ENCODE data around the gene ZNF467.

The ZNF467 gene

DNA sequence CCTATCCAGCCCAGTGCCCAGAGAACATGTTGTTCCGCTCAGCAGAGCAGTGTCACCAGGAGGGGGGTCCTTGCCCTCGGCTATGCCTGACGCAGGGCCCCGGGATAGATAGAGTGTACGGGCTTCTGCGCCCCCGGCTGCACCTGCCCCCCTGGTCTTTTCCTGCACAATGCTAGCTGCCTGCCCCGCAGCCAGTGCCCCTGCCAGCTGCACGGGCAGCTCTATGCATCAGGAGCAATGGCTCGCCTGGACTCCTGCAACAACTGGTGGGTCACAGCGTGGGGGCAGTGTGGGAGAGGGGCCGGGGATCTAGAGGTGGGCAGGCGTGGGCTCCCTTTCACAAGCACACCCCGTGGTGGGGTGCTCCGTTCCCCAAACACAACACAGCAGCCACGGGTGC is 33.3 kb upstream of the ZNF467 start:
- ATAC-seq (no peak), DNase-seq (no peak)

DNA sequence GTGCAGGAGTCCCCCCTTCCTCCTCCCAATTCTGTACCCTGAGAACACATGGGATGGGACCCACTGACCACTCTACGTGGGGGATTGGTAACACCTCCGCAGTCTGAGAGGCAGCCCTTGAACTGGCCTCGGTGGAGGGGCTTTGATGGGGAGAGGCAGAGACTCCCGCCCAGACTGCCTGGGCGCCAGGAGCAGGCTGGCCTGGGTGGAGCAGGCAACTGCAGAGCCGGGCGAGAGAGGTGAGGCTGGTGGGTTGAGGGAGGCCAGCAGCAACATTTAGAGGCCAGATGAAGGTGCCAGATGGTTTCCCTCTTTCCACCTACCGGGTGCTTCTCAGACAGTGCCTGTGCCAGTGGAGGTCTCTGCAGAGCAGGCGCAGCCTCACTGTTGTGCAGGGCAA is 30.7 kb upstream of the ZNF467 start:
- ATAC-seq (no peak), DNase-seq (no peak)

DNA sequence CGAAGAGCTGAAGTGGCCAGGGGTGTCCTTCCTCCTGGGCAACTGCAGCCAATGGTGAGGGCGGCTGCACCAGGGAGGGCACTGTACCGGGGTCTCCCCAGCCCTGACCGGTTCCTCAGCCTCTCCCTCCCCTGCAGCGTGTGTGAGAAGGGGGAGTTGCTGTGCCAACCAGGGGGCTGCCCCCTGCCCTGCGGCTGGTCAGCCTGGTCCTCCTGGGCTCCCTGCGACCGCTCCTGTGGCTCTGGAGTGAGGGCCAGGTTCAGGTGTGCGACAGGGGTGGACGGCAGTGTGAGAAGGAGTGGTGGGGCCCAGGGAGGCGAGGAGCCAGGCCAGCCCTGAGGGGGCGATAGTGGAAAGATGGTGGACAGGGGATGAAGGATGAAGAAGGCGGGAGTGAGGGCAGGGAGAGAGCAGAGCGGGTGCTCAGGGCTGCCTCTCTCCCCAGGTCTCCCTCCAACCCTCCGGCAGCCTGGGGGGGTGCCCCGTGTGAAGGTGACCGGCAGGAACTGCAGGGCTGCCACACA is 30.2 kb upstream of the ZNF467 start:
- ATAC-seq (no peak), DNase-seq (no peak)

DNA sequence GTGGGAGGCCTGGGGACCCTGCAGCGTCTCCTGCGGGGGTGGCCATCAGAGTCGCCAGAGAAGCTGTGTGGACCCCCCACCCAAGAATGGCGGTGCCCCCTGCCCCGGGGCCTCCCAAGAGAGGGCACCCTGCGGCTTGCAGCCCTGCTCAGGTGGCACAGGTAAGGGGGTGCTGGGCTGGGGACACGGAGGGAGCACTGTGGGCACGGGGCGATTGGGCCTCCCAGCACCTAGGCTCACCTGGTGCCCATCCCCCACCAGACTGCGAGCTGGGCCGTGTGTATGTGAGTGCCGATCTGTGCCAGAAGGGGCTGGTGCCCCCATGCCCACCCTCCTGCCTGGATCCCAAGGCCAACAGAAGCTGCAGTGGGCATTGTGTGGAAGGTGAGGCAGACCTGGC is 29.6 kb upstream of the ZNF467 start:
- ATAC-seq: no peak
- no peak for DNase-seq

DNA sequence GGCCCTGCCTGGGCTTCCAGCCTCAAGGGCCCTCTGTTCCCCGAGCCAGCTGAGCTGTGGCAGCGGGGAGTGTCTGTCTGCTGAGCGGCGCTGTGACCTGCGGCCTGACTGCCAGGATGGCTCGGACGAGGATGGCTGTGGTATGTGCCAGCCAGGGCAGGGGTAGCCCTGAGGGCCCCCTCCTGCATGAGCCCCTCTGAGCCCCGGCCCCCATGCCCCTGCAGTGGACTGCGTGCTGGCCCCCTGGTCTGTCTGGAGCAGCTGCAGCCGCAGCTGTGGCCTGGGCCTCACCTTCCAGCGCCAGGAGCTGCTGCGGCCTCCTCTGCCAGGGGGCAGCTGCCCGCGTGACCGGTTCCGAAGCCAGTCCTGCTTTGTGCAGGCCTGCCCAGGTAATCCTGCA is 28.4 kb upstream of the ZNF467 start:
- no peak for ATAC-seq
- no peak for DNase-seq

DNA sequence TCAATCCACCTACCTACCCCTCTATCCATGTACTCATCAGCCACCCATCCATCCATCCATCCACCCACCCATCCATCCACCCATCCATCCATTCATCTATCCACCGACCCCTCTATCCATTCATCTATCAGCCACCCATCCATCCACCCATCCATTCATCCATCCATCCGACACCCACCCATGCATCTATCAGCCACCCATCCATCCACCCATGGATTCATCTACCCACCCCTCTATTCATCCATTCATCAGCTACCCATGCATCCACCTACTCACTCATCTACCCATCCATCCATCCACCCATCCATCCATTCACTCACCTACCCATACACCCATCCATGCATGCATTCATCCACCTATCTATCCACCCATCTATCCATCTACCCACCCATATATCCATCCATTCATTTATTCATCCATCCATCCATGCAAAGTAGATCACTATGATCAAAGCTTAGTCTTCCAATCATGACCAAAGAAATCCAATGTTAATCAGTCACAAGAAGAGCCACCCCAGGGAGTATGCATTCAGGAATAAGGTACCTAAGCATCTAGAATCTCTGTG is 27.7 kb upstream of the ZNF467 start:
- no peak for ATAC-seq
- DNase-seq: no peak

DNA sequence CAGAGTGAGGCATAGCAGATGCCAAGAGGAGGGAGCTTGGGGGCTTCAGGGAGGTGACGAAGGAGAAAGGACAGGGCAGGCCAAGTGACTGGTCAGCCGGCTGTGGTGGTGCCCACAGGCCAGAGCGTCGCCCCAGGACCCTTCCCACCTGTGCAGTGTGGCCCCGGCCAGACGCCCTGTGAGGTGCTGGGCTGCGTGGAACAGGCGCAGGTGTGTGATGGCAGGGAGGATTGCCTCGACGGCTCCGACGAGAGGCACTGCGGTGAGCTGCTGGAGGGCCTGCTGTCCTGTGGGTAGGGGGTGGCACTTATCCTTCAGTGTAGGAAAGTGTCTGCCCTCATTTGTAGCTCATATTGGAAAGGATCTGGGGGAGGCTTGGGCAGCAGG is 26.8 kb upstream of the ZNF467 start:
- DNase-seq (no peak), ATAC-seq (no peak)

DNA sequence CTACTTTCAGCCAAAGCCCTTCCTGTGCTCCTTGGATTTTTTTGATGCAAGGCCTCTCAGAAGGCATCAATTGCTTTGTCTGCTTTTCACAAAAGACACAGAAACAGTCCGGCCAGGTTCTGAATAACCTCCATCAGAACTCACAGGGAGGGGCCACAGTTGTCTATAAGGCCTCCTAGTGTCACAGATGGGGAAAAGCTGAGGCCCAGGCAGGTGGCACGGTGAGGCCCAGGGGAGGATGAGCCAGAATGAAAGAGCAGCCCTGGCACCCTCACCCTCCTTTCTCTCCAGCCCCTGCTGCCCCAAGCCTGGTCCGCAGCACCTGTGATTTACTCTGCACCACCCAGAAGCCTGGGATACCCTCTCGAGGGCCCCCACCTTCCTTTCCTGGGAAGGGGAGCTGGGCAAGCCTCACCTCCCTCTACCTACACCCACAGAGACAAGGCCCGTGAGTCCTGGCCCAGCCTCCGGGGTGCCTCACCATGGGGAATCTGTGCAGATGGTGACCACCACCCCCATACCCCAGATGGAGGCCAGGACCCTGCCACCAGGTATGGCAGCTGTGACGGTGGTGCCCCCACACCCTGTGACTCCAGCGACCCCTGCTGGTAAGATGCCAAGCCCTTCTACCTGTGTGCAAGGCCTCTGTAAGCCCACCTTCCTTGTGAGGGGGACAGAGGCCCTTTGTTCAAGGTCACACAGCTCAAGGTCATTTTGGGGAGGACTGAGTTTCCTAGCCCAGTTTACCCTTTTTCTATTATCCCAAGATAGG is 26.2 kb upstream of the ZNF467 start:
- ATAC-seq (no peak), DNase-seq (peak; percentile 71)

DNA sequence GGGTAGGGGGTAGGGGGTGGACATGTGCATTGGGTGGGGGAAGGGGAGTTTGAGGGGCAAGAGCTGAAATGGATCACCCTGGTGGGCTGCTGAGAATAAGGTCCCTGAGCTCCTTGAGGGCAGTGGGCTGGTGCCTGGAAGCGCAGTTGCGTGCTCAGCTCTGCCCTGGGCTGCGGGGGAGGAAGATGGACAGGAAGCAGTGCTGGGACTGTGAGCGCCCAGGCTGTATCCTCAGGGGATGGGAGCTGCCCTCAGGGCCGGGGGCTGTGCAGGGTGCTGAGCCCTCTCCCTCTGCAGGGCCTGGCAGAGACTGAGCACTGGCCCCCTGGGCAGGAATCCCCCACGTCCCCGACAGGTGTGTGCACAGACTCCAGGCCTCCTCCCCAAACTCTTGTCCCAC is 24.4 kb upstream of the ZNF467 start:
- ATAC-seq (no peak), DNase-seq (no peak)

DNA sequence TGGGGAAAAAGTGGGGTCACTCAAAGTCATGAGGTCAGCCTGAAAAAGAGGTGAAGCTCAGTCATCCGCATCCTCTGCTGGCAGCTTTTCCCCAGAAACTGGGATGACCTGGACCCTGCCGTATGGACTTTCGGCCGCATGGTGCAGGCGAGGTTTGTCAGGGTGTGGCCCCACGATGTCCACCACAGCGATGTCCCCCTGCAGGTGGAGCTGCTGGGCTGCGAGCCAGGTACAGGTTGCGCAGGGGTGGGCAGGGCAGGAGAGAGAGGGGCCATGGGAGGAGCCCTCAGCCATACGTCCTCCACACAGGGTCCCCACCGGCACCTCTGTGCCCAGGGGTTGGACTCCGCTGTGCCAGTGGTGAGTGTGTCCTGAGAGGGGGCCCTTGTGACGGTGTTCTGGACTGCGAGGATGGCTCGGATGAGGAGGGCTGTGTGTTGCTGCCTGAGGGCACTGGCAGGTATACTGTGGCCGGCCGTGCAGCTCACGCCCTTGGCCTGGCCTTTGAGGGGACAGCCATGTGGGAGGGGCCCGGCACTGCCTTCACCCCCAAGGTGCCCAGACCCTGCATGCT is 23.0 kb upstream of the ZNF467 start:
- ATAC-seq (no peak), DNase-seq (no peak)

DNA sequence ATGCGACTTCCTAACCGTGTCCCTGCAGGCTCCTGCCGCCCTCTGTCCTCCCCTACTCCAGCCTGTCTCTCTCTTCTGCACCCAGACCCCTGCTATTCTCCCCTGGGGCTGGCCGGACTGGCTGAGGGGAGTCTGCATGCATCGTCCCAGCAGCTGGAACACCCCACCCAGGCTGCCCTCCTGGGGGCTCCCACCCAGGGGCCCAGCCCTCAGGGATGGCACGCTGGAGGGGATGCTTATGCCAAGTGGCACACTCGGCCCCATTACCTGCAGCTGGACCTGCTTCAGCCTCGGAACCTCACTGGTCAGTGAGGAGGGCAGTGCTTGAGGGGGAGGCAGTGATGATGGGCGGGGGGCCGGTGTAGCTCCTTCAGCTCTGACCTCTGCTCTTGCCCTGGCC is 21.7 kb upstream of the ZNF467 start:
- ATAC-seq: no peak
- DNase-seq: no peak

DNA sequence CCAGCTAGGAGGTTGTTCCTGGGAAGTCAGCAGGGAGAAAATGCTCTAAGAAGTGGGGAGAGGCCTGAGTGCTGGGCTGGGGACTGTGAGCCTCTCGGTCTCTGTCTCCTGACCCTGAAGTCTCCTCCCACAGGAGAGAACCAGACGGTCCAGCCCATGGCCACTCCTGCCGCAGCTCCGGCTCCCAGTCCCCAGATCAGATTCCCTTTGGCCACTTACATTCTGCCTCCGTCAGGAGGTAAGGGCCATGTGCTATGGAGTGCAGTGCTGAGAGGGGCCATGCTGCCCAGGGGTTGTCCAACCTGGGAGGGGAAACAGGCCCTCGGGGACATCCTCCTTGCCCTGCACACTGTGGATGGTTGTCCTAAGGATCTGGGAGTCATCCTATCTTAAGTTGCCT is 21.3 kb upstream of the ZNF467 start:
- DNase-seq: no peak
- no peak for ATAC-seq

DNA sequence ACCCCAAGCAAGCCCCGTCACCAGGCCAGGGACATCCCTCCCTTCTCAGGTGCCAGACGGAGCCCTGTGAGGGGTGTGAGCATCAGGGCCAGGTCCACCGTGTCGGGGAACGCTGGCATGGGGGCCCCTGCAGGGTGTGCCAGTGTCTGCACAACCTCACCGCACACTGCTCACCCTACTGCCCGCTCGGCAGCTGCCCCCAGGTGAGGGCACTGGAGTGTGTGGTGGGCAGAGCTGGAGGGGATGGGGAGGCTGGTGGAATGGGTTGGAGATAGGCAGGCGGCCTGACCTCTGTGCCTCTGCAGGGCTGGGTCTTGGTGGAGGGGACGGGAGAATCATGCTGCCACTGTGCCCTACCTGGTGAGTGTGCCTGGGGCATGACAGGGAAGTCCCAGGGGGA is 19.9 kb upstream of the ZNF467 start:
- ATAC-seq: no peak
- DNase-seq: no peak

DNA sequence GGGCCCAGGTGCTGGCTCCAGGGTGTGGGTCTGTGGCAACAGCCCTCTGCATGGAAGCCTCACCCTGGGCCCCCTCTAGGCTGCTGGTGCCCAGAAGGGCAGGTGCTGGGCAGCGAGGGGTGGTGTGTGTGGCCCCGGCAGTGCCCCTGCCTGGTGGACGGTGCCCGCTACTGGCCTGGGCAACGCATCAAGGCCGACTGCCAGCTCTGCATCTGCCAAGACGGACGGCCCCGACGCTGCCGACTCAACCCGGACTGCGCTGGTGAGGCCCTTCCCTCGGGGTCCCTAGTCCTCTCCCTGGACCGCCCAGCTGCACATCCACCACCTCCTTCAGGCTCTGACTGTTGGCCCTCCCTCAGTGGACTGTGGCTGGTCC is 18.8 kb upstream of the ZNF467 start:
- no peak for ATAC-seq
- no peak for DNase-seq

DNA sequence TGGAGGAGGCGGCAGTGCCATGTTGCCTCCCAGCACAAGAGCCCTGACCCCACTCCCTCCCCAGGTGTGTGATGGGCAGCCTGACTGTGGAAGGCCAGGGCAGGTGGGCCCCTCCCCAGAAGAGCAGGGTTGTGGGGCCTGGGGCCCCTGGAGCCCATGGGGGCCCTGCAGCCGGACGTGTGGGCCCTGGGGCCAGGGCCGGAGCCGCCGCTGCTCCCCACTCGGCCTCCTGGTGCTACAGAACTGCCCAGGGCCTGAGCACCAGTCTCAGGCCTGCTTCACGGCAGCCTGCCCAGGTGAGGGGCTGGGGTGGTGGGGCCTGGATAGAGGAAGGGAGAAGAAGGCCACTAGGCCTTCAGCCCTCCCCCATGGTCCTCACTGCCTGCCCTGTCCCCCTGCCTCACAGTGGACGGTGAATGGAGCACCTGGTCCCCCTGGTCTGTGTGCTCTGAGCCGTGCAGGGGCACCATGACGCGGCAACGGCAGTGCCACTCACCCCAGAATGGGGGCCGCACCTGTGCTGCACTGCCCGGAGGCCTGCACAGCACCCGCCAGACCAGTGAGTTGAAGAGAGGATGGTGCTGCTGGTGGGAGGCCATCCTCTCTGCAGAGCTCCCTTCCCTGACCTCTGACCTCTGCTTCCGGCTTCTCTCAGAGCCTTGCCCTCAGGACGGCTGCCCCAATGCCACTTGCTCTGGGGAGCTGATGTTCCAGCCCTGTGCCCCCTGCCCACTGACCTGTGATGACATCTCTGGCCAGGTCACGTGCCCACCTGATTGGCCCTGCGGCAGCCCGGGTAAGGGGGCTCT is 18.2 kb upstream of the ZNF467 start:
- no peak for DNase-seq
- no peak for ATAC-seq

DNA sequence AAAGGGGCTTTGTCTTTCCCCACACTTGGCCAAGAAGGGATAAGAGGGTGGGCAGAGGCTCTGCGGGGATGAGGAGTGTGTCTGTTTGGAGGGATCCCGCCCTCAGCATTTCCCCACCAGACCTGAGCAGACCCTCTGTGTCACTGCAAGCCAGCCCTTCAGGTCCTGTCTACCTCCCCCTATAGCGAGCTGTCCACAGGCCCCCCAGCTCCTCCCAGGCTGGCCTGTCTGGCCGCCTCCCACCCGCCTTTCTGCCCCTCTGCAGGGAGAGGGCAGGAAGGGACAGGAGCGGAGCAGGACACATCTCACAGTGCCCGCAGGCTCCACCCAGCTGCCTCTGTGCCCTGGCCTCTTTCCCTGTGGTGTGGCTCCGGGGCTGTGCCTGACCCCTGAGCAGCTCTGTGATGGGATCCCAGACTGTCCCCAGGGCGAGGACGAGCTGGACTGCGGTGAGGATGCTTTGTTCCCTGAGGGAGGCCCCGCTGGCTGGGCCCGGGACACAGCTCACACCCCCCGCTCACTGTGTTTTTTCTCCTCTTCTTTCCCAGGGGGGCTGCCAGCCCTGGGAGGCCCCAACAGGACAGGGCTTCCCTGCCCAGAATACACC is 17.5 kb upstream of the ZNF467 start:
- DNase-seq (no peak), ATAC-seq (no peak)

DNA sequence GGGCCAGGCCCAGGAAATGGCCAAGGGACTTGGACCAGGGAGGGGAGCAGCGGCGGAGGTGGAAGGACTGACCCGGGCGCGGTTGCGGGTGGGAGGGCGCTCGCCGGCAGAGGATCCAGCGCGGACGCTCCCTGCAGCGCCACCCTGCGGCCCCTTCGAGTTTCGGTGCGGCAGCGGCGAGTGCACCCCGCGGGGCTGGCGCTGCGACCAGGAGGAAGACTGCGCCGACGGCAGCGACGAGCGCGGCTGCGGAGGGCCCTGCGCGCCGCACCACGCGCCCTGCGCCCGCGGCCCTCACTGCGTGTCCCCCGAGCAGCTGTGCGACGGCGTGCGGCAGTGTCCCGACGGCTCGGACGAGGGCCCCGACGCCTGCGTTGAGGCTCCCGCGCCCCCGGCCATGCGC is 16.8 kb upstream of the ZNF467 start:
- ATAC-seq (peak; percentile 48), DNase-seq (peak; percentile 68)

DNA sequence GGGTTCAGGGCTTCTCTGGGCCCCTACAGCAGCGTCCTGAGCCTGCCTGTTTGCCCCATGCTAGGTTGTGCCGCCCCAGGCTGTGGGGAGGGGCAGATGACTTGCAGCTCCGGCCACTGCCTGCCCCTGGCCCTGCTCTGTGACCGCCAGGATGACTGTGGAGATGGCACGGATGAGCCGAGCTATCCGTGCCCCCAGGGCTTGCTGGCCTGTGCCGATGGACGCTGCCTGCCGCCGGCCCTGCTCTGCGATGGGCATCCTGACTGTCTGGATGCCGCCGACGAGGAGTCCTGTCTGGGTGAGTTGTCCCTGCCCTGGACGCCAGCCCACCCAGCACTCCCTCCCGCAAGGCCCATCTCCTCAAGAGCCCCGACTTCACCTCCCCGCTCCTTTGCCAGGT is 15.7 kb upstream of the ZNF467 start:
- ATAC-seq: no peak
- DNase-seq: no peak

DNA sequence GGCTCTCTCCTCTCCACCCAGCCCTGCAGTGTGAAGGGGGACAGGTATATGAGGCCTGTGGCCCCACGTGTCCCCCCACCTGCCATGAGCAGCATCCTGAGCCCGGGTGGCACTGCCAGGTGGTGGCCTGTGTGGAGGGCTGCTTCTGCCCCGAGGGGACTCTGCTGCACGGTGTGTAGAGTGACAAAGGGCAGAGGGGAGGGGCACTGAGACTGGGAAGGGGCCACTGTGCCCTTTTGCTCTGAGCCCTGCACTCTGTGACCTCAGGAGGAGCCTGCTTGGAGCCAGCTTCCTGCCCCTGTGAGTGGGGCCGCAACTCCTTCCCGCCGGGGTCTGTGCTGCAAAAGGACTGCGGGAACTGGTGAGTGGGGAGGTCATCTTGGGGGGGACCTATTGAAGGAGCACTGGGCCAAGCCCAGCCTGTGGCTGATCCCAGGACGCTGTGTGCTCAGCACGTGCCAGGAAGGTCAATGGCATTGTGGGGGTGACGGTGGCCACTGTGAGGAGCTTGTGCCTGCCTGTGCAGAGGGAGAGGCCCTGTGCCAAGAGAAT is 15.0 kb upstream of the ZNF467 start:
- no peak for DNase-seq
- no peak for ATAC-seq

DNA sequence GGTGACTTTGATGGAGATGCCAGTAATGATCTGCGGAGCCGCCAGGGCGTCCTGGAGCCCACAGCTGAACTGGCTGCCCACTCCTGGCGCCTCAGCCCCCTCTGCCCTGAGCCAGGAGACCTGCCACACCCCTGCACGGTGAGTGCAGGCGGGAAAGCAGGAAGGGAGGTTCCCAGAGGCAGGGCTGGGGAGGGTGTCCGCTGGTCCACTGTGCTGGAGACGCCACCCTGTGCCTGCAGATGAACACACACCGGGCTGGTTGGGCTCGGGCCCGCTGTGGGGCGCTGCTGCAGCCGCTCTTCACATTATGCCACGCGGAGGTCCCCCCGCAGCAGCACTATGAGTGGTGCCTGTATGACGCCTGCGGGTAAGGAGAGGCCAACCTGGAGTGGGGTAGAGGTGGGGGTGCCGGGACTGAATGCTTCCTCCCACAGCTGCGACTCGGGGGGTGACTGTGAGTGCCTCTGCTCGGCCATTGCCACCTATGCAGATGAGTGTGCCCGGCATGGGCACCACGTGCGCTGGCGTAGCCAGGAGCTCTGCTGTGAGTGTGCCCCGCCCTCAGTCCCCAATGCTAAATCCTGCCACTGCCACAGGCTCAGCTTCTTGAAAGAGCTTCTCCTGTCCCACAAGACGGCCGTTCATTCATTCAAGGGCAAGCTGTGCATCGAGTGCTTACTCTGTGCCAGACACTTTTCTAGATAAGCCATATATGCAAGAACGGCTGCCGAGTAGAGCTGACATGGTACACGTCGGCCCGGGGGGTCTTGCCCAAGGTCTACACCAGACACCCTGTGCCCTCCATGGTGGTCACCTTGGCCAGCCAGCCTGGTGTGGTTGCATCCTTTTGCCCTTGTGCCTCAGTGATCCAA is 14.3 kb upstream of the ZNF467 start:
- no peak for DNase-seq

DNA sequence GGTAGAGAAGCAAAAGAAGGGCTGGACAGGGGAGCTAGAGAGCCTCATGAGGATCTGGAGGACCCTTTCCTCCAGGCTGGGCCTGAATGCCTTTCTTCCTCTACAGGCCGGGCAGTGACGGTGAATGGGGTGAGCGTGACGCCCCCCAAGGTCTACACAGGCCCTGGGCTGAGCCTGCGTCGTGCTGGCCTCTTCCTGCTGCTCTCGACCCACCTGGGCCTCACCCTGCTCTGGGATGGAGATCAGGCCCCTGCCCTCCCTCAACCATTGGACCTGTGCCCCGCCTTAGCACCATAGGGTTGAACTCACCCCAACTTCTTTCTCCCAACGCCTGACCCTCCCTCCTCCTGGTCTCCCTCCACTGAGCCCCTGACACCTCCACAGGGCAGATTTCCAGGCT is 12.6 kb upstream of the ZNF467 start:
- ATAC-seq (no peak), DNase-seq (no peak)

More for the DNA sequence above, 14.3 kb upstream of the ZNF467 start:
- ATAC-seq: peak; percentile 12
